ENCODE measurements around the gene KCNH1. TPM values are rescaled to one million over a fixed set of nuclear protein-coding genes. Genes with fewer than 3 reads are reported as not detected.

Gene KCNH1
- total and polyA plus RNA-seq, 2 of the 4 experiments (the other 2 are of a cell fraction), result 0.27 to 0.54 TPM

GRCh38 chr1:210773450-210773849, 360.5 kb downstream of the KCNH1 start:
- intact Hi-C loops (cut with micrococcal nuclease) (no loop called here), in situ Hi-C loops (cut with MboI; ENCODE audit: low sequenced_read_pairs) (no loop called here), dilution Hi-C loops (cut with HindIII; ENCODE audit: low sequenced_read_pairs, unreplicated experiment) (no loop called here)
- no peak overlapping the region for H3K23ac ChIP-seq (ENCODE audit: low read depth, low read length)
- H3K4ac ChIP-seq (ENCODE audit: low read depth, low read length), result no peak overlapping the region
- TF ChIP-seq RAD21 (IDR thresholded peaks at IDR 0.05; ENCODE audit: low read length) (no peak), SMC3 (IDR thresholded peaks at IDR 0.05; ENCODE audit: low read depth, low read length) (no peak), CHD1 (IDR thresholded peaks at IDR 0.05; ENCODE audit: low read depth, low read length) (no peak), USF2 (IDR thresholded peaks at IDR 0.05; ENCODE audit: low read depth, low read length) (no peak), MAZ (IDR thresholded peaks at IDR 0.05; ENCODE audit: borderline replicate concordance, low read depth, low read length) (no peak), POLR2A (IDR thresholded peaks at IDR 0.05; ENCODE audit: low read depth, low read length) (no peak), RCOR1 (IDR thresholded peaks at IDR 0.05; ENCODE audit: insufficient replicate concordance, low read length) (no peak), CEBPB (IDR thresholded peaks at IDR 0.05; ENCODE audit: low read depth, low read length) (no peak), NFE2L2 (IDR thresholded peaks at IDR 0.05; ENCODE audit: low read depth, low read length) (no peak), BHLHE40 (IDR thresholded peaks at IDR 0.05; ENCODE audit: low read depth, low read length) (no peak)
- no peaks in the 10 kb centered on the region for H3K27me3 ChIP-seq (ENCODE audit: control insufficient read depth, insufficient read depth, low read length)
- H3K79me1 ChIP-seq (ENCODE audit: low read depth in 1 of 2, low read length in 2 of 2), result no peaks in the 10 kb centered on the region
- H2AK5ac ChIP-seq (ENCODE audit: low read depth, low read length), result no peak overlapping the region
- H3K4me3 ChIP-seq (ENCODE audit: insufficient read depth, low read depth, low read length), result no peak overlapping the region
- no peak overlapping the region for H3K9ac ChIP-seq (ENCODE audit: low read depth, low read length)
- H3K4me1 ChIP-seq (ENCODE audit: control insufficient read depth, insufficient read depth, low read length), result no peaks in the 10 kb centered on the region
- no peak overlapping the region for H2BK20ac ChIP-seq (ENCODE audit: low read depth, low read length)
- H3K56ac ChIP-seq (ENCODE audit: extremely low read depth, insufficient read depth, low read length), result no peak overlapping the region
- no peak overlapping the region for H4K91ac ChIP-seq (ENCODE audit: insufficient read depth, low read depth, low read length)
- no peak overlapping the region for H3K27ac ChIP-seq (ENCODE audit: insufficient read depth, low read length)
- no peak overlapping the region for H3K4me2 ChIP-seq (ENCODE audit: low read depth, low read length)
- ChIA-PET POLR2A (ENCODE audit: unreplicated experiment) (no interaction called here), CTCF (no interaction called here)
- no TSS peak for BruUV-seq (replicated peaks)
- H2BK120ac ChIP-seq (ENCODE audit: low read depth, low read length), result no peak overlapping the region
- WGBS, 2 experiments (ENCODE audit: extremely low coverage in 2 of 2, insufficient read length in 1 of 2), result no CpG with 5 or more reads among the region's 2 CpGs
- H2BK5ac ChIP-seq (ENCODE audit: low read depth, low read length, poor library complexity, severe bottlenecking), result no peak overlapping the region
- no peak overlapping the region for H2AFZ ChIP-seq (replicated peaks; ENCODE audit: low read length, poor library complexity)
- no peak for ATAC-seq (ENCODE audit: low read depth)
- no peak overlapping the region for H3K18ac ChIP-seq (ENCODE audit: low read depth, low read length)
- no peak overlapping the region for H4K8ac ChIP-seq (ENCODE audit: low read depth in 2 of 2, low read length in 2 of 2)
- H2AK9ac ChIP-seq (replicated peaks; ENCODE audit: low read depth, low read length, poor library complexity), result no peak overlapping the region
- H3K9me1 ChIP-seq (ENCODE audit: insufficient read depth, low read length), result no peaks in the 10 kb centered on the region
- peaks cover 1% of the 10 kb centered on the region; the same call in 1 of the 2 replicates for H3K9me3 ChIP-seq (ENCODE audit: control insufficient read depth, insufficient read depth, low read length)
- DNase-seq, result no peak
- no peak overlapping the region for H4K5ac ChIP-seq (ENCODE audit: low read depth, low read length)
- no peaks in the 10 kb centered on the region for H3K36me3 ChIP-seq (ENCODE audit: control insufficient read depth, insufficient read depth, low read length)
- H2BK15ac ChIP-seq (ENCODE audit: low read depth, low read length), result no peak overlapping the region
- H4K20me1 ChIP-seq (ENCODE audit: insufficient read depth, low read length), result no peaks in the 10 kb centered on the region
- no peak overlapping the region for H3K14ac ChIP-seq (replicated peaks; ENCODE audit: low read depth, low read length)
